Limb (tissue), 2 donors: ENCODE results near the gene TNXB.
"Not testable (repeated sequence)": the region's sequence is repeated elsewhere in the genome, so short reads cannot be mapped to it uniquely, and the experiment has no call there.

Experiments
- DNase-seq, 2 donors: peaks; one replicate each; pipeline ENCODE4 v3.0.0-alpha.2; 2016; ENCODE audit errors: extremely low spot score in 2 of 2

TNXB gene

GRCh38 chr6:32146287-32146686, 37.1 kb upstream of the TNXB start:
- no peak for DNase-seq

DNA sequence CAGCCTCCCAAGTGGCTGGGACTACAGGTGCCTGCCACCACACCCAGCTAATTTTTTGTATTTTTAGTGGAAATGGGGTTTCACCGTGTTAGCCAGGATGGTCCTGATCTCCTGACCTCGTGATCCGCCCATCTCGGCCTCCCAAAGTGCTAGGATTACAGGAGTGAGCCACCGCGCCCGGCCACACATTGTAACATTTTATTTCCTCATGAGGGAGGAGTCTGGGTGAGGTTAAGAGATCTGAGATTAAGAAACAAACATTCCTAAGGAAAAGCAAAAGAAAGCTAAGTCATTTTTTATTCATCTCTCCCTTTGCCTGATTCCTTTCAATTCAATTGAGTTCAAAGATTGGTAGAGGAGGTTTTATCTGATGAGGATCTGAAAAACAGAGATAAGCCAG, 35.1 kb upstream of the TNXB start:
- DNase-seq: not testable (repeated sequence)

DNA sequence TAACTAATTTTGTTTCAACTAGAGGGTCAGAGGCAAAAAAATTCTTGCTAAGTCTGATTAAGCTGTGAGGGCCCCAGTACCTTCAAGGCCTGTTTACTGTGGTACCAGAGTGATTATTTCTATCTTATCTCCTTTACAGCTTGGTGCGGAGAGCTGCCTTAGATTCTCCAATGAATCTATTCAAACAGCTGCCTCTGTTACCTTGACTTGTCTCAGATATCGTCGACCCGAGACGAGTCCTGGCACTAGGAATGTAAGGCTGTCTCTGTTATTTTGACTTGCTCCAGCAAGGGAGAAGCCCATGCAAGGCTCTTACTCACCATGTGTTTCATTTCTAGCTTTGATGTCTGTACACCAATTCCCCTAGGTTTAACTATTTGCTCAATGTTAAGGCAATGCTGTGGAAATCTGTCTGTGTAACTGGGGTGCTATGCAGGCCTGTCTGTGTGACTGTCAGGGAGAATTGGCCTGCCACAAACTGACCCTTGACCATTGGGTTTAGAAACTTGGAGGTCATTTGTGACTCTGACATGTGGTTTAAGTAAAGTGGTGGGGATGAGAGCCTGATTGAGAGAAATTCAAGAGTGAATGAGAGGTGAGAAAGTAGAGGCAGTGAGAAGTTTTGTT, 31.4 kb upstream of the TNXB start:
- no peak for DNase-seq

- no peak for DNase-seq
These were observed 30.5 kb upstream of the TNXB start for GRCh38 chr6:32139590-32139989.

- no peak for DNase-seq
These were observed 28.3 kb upstream of the TNXB start for GRCh38 chr6:32137454-32137853.

DNA sequence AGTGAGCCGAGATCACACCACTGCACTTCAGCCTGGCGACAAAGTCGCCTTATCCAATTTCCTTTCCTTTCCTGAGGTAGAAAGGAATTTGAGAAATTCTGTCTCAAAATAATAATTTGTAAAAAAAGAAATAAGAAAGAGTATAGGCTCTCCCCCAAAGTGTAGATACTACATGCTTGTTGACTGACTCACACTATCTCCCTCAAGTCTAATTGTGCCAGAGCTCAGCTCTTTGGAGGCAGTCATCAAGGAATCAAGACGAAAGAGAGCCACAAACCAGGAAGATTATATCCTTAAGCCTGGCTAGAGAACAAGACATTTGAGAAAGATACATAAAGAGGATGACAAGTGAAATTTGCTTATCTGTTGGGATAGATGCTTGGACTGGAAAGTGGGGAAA, 24.6 kb upstream of the TNXB start:
- DNase-seq: no peak

GRCh38 chr6:32132110-32132509, 23.0 kb upstream of the TNXB start:
- DNase-seq: no peak

GRCh38 chr6:32131439-32131948, 22.4 kb upstream of the TNXB start:
- no peak for DNase-seq

- no peak for DNase-seq
These were observed 20.4 kb upstream of the TNXB start for GRCh38 chr6:32129297-32130088.

DNA sequence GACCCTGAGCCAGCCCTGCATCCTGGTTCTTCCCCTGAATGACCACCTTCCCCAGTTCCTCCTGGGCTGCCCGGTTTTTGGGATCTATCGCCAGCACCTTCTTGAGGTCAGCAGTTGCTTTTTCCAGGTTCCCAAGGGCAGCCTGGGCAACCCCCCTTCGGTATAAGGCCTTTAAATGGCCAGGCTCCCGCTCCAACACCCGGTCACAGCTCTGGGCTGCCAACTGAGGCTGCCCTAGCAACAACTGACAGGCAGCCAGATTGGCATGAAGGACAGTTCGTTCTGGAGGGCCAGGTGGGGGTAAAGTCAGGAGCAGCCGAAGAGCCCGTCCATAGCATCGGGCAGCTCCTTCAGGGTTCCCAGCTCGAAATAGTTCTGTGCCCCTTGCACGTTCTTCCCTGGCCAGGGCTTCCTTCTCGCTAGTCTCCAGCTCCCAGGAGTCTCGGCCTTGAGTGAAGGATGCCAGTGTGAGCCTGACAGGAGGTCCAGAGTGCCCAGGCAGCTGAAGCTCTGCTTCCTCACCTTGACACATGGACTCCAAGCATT, 19.7 kb upstream of the TNXB start:
- no peak for DNase-seq

GRCh38 chr6:32127717-32128592, 18.8 kb upstream of the TNXB start, which contains the start of gene ATF6B:
TSS of gene ATF6B (minus strand) at chr6:32128246. CDS start at chr6:32128207, 39 bp downstream.
- peak; percentile 94 to 100 for DNase-seq

DNA sequence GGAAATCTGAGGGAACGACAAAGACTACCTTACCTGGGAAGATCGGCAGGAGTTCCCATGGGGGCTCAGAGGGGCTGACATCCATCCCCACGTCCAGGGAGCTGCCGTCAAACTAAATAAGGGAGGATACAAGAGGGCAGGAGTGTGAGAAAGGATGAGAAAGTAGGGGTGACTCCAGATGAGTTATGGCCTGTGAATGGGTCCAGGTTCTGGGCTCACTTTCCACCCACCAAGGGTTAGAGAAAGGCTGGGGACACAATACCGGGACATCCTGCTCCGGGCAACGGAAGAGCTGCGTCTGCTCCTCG, 18.2 kb upstream of the TNXB start:
- no peak for DNase-seq

DNA sequence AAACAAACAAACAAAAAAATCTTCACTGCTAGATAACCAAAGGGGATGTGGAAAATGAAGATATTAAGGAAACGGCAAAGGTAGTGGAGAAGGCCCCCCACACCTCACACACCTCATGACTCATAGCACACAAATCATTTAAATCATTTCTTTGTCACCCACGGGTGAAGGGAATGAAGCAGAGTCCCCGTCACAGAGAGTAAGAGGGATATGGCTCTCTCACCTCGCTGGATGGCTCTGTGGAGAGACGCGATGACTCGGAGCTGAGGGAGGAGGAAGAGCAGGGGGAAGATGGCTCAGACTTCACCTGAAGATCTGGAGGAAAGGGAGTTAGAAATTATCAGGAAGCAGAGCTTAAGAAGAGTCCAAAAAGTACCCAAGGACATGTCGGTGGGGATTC, 17.7 kb upstream of the TNXB start:
- no peak for DNase-seq

DNA sequence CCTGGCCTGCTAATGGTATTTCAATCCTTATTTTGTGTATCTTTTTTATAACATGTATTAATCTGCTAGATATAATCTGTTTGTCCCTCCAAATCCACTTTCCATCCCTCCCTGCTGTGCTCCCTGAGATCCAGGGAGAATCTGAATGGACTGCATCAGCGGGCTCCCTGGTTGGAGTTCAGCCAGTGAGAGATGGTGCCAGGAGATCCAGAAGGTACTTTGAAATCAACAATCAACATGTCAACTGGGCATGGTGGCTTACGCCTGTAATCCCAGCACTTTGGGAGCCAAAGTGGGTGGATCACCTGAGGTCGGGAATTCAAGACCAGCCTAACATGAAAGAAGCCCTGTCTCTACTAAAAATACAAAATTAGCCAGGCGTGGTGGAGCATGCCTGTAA, 14.5 kb upstream of the TNXB start:
- DNase-seq: no peak

DNA sequence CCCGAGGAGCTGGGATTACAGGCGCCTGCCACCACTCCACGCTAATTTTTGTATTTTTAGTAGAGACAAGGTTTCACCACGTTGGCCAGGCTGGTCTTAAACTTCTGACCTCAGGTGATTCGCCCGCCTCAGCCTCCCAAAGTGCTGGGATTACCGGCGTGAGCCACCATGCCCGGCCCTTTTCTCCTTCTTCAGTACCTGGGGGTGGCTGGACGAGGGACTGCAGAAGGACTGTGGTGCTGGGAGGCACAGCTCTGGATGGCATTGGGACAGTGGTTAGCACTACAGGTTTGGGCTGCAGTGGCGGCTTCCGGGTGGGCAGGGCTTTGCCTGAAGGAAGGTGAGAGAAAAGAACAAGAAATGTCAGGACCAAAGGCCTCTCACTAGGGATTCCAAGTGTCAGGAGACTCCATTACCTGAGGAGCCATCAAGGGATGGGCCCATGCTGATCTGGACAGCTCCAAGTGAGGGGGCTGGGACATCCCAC, 11.5 kb upstream of the TNXB start:
- DNase-seq: no peak

DNA sequence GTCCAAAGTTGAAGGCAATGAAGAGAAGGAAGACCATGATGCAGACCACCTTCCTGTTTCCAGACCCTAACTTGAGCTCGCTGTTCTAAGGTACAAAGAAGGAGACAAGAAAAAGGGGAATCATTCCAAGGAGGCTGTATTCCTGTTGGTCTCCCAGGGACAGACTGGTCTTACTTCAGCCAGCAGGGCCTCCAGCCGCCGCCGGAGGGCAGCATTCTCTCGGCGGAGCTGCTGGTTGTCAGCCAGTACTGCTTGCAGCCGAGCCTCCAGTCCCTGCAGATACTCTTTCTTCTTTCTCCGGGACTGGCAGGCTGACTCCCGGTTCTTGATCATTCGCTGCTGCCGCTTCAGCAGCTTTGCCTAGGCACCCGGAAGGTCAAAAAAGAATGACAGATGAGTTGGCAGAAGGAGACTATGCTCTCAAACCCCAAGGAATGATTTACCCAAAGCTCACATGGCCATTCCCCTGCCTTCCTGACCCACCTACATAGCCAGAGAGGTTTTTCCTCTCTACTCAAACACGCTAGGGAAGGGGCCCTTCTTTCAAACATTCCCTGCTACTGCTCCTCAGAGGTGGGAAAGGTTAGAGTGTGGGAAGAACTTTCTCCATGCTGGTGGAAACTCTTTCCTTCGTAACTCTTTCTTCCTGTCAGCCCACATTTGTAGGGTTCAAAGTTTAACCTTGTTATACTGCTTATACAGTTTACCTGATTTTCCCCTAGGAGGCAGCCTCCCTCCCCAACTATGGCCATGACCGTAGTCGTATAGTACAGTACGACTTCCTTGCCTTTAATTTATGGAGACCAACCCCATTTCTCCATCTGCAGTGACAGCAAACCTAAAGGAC, 9.9 kb upstream of the TNXB start:
- peak; percentile 89 to 90 for DNase-seq

- DNase-seq: no peak
These were observed 8.3 kb upstream of the TNXB start for GRCh38 chr6:32117461-32117860.

GRCh38 chr6:32116674-32117073, 7.5 kb upstream of the TNXB start:
- DNase-seq: no peak

- DNase-seq: no peak
These were observed 6.5 kb upstream of the TNXB start for GRCh38 chr6:32115623-32116022.

- DNase-seq: no peak
These were observed 5.7 kb upstream of the TNXB start for GRCh38 chr6:32114796-32115195.
